Uterus (tissue), 4 donors: Measurements from ENCODE around the gene KCNH5. TPM values are rescaled to one million over a fixed set of nuclear protein-coding genes. Genes with fewer than 3 reads are reported as not detected.
"Not testable (repeated sequence)": the region's sequence is repeated elsewhere in the genome, so short reads cannot be mapped to it uniquely, and the experiment has no call there.

Experiments
- DNase-seq, 2 donors: peaks; one replicate each; pipeline ENCODE4 v3.0.0-alpha.2; 2019 to 2020
- H3K27ac ChIP-seq, 2 donors: fragments of 200-600 bp; sonication (generic); 1 replicate in 1 of 2; 2 replicates in 1 of 2; pipeline ENCODE4 v1.5.1; 2016 to 2018
- H3K27me3 ChIP-seq, 2 donors: fragments of 200-600 bp; sonication (generic); one replicate each; pipeline ENCODE4 v1.5.1; 2018 to 2019; ENCODE audit warnings: control low read depth in 1 of 2
- H3K36me3 ChIP-seq, 2 donors: fragments of 200-600 bp; sonication (generic); one replicate each; pipeline ENCODE4 v1.5.1; 2019; ENCODE audit warnings: control low read depth in 1 of 2
- H3K4me1 ChIP-seq, 2 donors: fragments of 200-600 bp; sonication (generic); one replicate each; pipeline ENCODE4 v1.5.1; 2018 to 2019; ENCODE audit warnings: control low read depth in 1 of 2
- H3K4me3 ChIP-seq, 2 donors: fragments of 200-600 bp; sonication (generic); 1 replicate in 1 of 2; 2 replicates in 1 of 2; pipeline ENCODE4 v1.5.1; 2018 to 2019; ENCODE audit warnings: mild to moderate bottlenecking in 1 of 2
- H3K9me3 ChIP-seq, 2 donors: fragments of 200-600 bp; sonication (generic); one replicate each; pipeline ENCODE4 v1.5.1; 2019; ENCODE audit warnings: control low read depth in 1 of 2
- POLR2A ChIP-seq, 2 donors: fragments of 450-650 bp; IDR thresholded peaks; one replicate each; pipeline ENCODE4 v1.6.1; 2016; ENCODE audit warnings: antibody characterized with exemption in 2 of 2, mild to moderate bottlenecking in 1 of 2, moderate library complexity in 1 of 2
- intact Hi-C: fragments of 100-400 bp; cut with DNase I; formaldehyde crosslinking; loops from one replicate; pipeline ENCODE4 v1.15.1; 2023; ENCODE audit warnings: low total_unique reads
- total RNA-seq, 4 donors: library from RNA; depleted of rRNA in 3 of 4; stranded (reverse); fragments of >200 nt in 3 of 4; gene quantifications; one replicate each; pipeline versions ENCODE4 v1.1.0 to v1.2.4, GENCODE V29; 2014 to 2023
- TF ChIP-seq, protein P1 (sequence below), 4 experiments: fragments of 200-600 bp in 2 of 4; fragments of 450-650 bp in 2 of 4; sonication (generic) in 2 of 4; IDR thresholded peaks; one replicate each; pipeline ENCODE4 v1.5.1; 2016 to 2019; ENCODE audit warnings: antibody characterized with exemption in 4 of 4, mild to moderate bottlenecking in 2 of 4, moderate library complexity in 1 of 4
- donor health status: DM: yes; HTN: yes; CAD: no.

The KCNH5 gene
- total RNA-seq, 4 donors from 2014 or later = 0.09 to 1.6 (median 0.29) TPM; not detected in 1

GRCh38 chr14:62759796-62760195 lies 285.5 kb downstream of the KCNH5 start:
- no peak overlapping the region for H3K4me3 ChIP-seq
- no peaks in the 10 kb centered on the region for H3K36me3 ChIP-seq
- intact Hi-C loops = no loop called here
- no peak overlapping the region for H3K27ac ChIP-seq
- peaks cover 0 to 4% of the 10 kb centered on the region in 2 donors for H3K9me3 ChIP-seq
- no peaks in the 10 kb centered on the region for H3K27me3 ChIP-seq
- TF ChIP-seq POLR2A (IDR thresholded peaks at IDR 0.05) = no peak
- TF ChIP-seq, protein P1, sequence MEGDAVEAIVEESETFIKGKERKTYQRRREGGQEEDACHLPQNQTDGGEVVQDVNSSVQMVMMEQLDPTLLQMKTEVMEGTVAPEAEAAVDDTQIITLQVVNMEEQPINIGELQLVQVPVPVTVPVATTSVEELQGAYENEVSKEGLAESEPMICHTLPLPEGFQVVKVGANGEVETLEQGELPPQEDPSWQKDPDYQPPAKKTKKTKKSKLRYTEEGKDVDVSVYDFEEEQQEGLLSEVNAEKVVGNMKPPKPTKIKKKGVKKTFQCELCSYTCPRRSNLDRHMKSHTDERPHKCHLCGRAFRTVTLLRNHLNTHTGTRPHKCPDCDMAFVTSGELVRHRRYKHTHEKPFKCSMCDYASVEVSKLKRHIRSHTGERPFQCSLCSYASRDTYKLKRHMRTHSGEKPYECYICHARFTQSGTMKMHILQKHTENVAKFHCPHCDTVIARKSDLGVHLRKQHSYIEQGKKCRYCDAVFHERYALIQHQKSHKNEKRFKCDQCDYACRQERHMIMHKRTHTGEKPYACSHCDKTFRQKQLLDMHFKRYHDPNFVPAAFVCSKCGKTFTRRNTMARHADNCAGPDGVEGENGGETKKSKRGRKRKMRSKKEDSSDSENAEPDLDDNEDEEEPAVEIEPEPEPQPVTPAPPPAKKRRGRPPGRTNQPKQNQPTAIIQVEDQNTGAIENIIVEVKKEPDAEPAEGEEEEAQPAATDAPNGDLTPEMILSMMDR (IDR thresholded peaks at IDR 0.05) = no peak
- H3K4me1 ChIP-seq = no peaks in the 10 kb centered on the region
- no peak for DNase-seq

DNA sequence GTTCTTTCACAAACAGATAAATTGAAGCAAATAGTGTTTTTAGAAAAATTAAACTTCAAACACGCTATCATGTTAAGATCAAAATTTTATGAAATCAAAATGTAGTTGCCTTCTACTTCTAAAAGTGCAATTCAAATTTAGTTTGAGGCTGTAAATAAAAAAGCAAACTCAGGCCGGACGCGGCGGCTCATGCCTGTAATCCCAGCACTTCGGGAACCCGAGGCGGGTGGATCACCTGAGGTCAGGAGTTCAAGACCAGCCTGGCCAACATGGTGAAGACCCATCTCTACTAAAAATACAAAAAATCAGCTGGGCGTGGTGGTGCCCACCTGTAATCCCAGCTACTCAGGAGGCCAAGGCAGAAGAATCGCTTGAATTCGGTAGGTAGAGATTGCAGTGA lies 298.4 kb downstream of the KCNH5 start:
- H3K4me3 ChIP-seq, H3K4me1 ChIP-seq, H3K36me3 ChIP-seq, H3K27me3 ChIP-seq, H3K27ac ChIP-seq, intact Hi-C loops, DNase-seq, H3K9me3 ChIP-seq: not testable (repeated sequence)

GRCh38 chr14:62745496-62745895 lies 299.8 kb downstream of the KCNH5 start:
- no peaks in the 10 kb centered on the region for H3K4me1 ChIP-seq
- TF ChIP-seq POLR2A (IDR thresholded peaks at IDR 0.05) = no peak
- TF ChIP-seq, protein P1 (IDR thresholded peaks at IDR 0.05) = no peak
- intact Hi-C loops = no loop called here
- DNase-seq = no peak
- no peak overlapping the region for H3K4me3 ChIP-seq
- H3K27me3 ChIP-seq = no peaks in the 10 kb centered on the region
- H3K27ac ChIP-seq = no peak overlapping the region
- H3K36me3 ChIP-seq = no peaks in the 10 kb centered on the region
- H3K9me3 ChIP-seq = no peaks in the 10 kb centered on the region

DNA sequence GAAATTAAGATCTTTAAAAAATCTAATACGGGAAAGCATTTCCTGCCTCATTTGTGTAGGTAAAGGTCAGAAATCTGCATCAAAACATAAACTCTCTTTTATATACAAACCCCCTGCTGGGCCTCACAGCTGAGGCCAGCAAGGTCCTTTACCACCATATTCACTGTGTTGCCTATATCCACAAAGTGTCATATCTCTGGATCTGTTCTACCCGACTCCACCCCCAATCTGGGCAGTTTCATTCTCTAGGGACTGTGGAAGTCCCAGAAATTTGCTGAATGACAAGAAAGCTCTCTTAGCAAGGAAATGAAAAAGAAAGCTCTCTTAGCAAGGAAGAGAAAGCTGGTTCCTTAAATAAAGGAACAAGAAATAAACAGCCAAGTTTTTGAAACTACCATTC lies 301.7 kb downstream of the KCNH5 start:
- intact Hi-C loops = no loop called here
- Histone ChIP-seq H3K27ac (no peak overlapping the region), H3K27me3 (no peaks in the 10 kb centered on the region), H3K4me1 (no peaks in the 10 kb centered on the region), H3K4me3 (no peak overlapping the region), H3K9me3 (no peaks in the 10 kb centered on the region), H3K36me3 (no peaks in the 10 kb centered on the region)
- TF ChIP-seq, protein P1 (IDR thresholded peaks at IDR 0.05) = no peak
- TF ChIP-seq POLR2A (IDR thresholded peaks at IDR 0.05) = no peak
- DNase-seq = no peak

DNA sequence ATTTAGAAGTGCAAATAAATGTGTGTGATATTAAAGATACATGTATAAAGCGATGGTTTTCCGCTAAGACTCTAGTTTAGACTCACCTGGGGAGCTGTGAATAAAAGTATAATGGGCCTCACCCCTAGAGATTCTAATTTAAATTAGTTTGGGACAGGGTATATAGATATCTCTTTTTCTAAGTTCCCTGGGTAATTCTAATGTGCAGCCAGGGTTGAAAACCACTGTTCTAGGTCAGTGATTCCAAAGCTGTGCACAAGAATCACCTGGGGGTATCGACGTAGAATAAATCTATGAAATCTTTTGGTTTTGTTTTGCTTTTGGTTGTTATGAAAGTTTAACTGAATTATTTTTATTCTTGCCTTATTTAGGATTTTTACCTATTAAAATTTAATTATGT lies 302.1 kb downstream of the KCNH5 start:
- no peaks in the 10 kb centered on the region for H3K36me3 ChIP-seq
- no peaks in the 10 kb centered on the region for H3K9me3 ChIP-seq
- no peaks in the 10 kb centered on the region for H3K27me3 ChIP-seq
- no peak overlapping the region for H3K27ac ChIP-seq
- no peaks in the 10 kb centered on the region for H3K4me1 ChIP-seq
- no peak overlapping the region for H3K4me3 ChIP-seq
- TF ChIP-seq, protein P1 (IDR thresholded peaks at IDR 0.05) = no peak
- no peak for TF ChIP-seq POLR2A (IDR thresholded peaks at IDR 0.05)
- no peak for DNase-seq
- intact Hi-C loops = no loop called here

GRCh38 chr14:62739647-62740046 lies 305.6 kb downstream of the KCNH5 start:
- no peak overlapping the region for H3K4me3 ChIP-seq
- no peak for TF ChIP-seq POLR2A (IDR thresholded peaks at IDR 0.05)
- TF ChIP-seq, protein P1 (IDR thresholded peaks at IDR 0.05) = no peak
- H3K27ac ChIP-seq = no peak overlapping the region
- H3K9me3 ChIP-seq = no peaks in the 10 kb centered on the region
- intact Hi-C loops = no loop called here
- H3K36me3 ChIP-seq = no peaks in the 10 kb centered on the region
- no peak for DNase-seq
- no peaks in the 10 kb centered on the region for H3K4me1 ChIP-seq
- no peaks in the 10 kb centered on the region for H3K27me3 ChIP-seq
